Epidermal melanocyte (primary cell): ENCODE measurements around the gene WWC2.

Source experiments
- DNase-seq: peaks from one replicate; pipeline ENCODE4 v3.0.0; 2011; ENCODE audit warnings: low spot score; ENCODE audit not compliant: insufficient read length

Gene WWC2

GRCh38 chr4:183255487-183255886 is 156.4 kb downstream of the WWC2 start:
- no peak for DNase-seq

GRCh38 chr4:183256343-183256742 is 157.3 kb downstream of the WWC2 start:
- no peak for DNase-seq

GRCh38 chr4:183256756-183257385 is 157.8 kb downstream of the WWC2 start:
- DNase-seq, result no peak

- no peak for DNase-seq
Measured at GRCh38 chr4:183257808-183258207, 158.8 kb downstream of the WWC2 start.

GRCh38 chr4:183260491-183261151 is 161.6 kb downstream of the WWC2 start:
- no peak for DNase-seq

GRCh38 chr4:183261953-183262775 is 163.1 kb downstream of the WWC2 start:
- peak; percentile 60 for DNase-seq

GRCh38 chr4:183262776-183263100 is 163.7 kb downstream of the WWC2 start:
- DNase-seq, result no peak

- no peak for DNase-seq
Measured at GRCh38 chr4:183263787-183264386, 164.8 kb downstream of the WWC2 start.

- no peak for DNase-seq
Measured at GRCh38 chr4:183264614-183265013, 165.6 kb downstream of the WWC2 start.

- no peak for DNase-seq
Measured at GRCh38 chr4:183266371-183266770, 167.3 kb downstream of the WWC2 start.

- no peak for DNase-seq
Measured at GRCh38 chr4:183268556-183268955, 169.5 kb downstream of the WWC2 start.

GRCh38 chr4:183272384-183272783 is 173.3 kb downstream of the WWC2 start:
- no peak for DNase-seq

- DNase-seq, result no peak
Measured at GRCh38 chr4:183276106-183276505, 177.0 kb downstream of the WWC2 start.

GRCh38 chr4:183284258-183284785 is 185.3 kb downstream of the WWC2 start:
- DNase-seq, result no peak

GRCh38 chr4:183284965-183285364 is 185.9 kb downstream of the WWC2 start:
- DNase-seq, result no peak

GRCh38 chr4:183285886-183286285 is 186.8 kb downstream of the WWC2 start:
- no peak for DNase-seq

- DNase-seq, result no peak
Measured at GRCh38 chr4:183286590-183287308, 187.7 kb downstream of the WWC2 start.

- no peak for DNase-seq
Measured at GRCh38 chr4:183287309-183287659, 188.2 kb downstream of the WWC2 start.

- no peak for DNase-seq
Measured at GRCh38 chr4:183287677-183288076, 188.6 kb downstream of the WWC2 start.

GRCh38 chr4:183288955-183289354 is 189.9 kb downstream of the WWC2 start:
- no peak for DNase-seq

GRCh38 chr4:183289688-183290087 is 190.6 kb downstream of the WWC2 start:
- DNase-seq, result no peak
